GDM1 (cell line): ENCODE measurements around the gene GCSAM.

Source experiments
- DNase-seq: peaks from one replicate; lab custom pipeline; 2025; lab: John Stamatoyannopoulos, UW

The GCSAM gene, protein sequence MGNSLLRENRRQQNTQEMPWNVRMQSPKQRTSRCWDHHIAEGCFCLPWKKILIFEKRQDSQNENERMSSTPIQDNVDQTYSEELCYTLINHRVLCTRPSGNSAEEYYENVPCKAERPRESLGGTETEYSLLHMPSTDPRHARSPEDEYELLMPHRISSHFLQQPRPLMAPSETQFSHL

DNA sequence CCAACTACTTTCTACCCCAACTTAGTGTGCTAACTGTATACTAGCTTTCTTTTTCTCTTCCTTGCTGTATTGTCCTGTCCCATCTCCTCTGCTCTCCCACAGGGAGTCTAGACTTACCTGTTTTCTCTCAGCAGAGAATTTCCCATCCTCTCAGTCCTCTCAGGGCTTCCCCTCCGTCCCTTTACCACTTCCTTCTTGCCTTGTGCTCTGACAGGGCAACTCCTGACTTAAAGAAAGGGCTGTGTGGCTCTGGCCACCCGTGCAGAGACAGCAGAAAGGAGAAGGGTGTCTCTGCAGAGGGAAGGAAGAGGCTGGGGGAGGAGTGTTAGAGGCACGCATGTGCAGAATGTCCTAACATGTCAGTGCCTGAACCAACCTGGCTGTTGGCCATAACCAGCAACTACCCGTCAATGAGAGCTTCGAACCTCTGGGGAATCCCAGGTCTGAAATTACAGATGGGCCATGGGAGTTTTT, at the start of gene GCSAM:
Gene GCSAM, minus strand, starts transcription at position 274 of the 474 bp plus-strand sequence. Its CDS starts 128 bp downstream, at position 146.
- peak; percentile 58 for DNase-seq

GRCh38 chr3:112175646-112176045, 42.6 kb upstream of the GCSAM start:
- no peak for DNase-seq

DNA sequence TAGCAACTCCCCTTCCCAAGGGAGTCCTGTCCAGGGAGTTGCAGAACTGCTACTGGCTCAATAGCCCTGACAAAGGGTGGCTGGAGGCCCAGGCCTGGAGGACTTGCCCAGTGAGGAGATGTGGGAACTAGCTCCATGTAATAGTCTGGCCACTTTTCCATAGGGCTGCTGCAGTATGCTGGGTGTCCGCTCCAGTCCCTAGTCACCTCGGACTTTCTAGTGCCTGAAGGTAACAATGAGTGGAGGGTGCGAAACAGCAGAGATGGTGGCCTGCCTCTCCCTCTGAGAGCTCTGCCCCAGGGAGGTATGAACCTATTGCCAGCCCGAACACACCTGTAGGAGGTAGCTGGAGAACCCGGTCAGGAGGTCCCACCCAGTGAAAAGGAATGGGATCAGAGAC, 42.0 kb upstream of the GCSAM start:
- no peak for DNase-seq

DNA sequence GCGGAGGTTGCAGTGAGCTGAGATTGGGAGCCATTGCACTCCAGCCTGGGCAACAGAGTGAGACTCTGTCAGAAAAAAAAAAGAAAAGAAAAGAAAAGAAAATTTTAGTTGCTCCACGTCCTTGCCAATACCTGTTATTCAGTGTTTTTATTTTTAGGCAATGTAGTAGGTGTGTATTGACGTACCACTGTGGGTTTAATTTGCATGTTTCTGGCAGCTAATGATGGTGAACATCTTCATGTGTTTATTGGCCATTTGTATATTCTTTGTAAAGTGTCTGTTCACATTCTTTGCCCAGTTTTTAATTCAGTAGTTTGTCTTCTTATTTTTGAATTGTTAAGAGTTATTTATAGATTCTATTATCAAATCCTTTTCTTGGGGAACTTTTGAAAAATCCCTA, 38.1 kb upstream of the GCSAM start:
- no peak for DNase-seq

- no peak for DNase-seq
These were observed 37.0 kb upstream of the GCSAM start for GRCh38 chr3:112170046-112170445.

DNA sequence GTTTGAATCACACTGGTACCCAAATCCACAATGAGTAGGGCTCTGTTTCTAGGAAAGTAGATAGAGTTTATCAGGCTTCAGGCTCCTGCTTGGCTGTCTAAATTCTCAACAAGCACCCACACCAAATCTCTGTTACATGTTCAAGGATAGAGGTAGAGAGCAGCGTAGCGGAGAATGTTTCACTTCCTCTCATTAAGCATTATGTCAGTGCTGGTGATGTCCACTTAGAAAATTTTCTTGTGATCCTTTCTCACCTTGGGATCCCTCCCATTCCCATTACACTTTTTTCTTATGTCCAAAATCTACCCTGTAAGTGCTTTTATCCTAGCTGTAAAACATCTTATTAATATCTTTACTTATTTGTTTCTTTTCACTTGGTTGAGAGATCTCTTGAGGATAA, 34.7 kb upstream of the GCSAM start:
- no peak for DNase-seq

- DNase-seq = no peak
These were observed 16.1 kb upstream of the GCSAM start for GRCh38 chr3:112149136-112149535.

- no peak for DNase-seq
These were observed 10.6 kb upstream of the GCSAM start for GRCh38 chr3:112143689-112144088.

DNA sequence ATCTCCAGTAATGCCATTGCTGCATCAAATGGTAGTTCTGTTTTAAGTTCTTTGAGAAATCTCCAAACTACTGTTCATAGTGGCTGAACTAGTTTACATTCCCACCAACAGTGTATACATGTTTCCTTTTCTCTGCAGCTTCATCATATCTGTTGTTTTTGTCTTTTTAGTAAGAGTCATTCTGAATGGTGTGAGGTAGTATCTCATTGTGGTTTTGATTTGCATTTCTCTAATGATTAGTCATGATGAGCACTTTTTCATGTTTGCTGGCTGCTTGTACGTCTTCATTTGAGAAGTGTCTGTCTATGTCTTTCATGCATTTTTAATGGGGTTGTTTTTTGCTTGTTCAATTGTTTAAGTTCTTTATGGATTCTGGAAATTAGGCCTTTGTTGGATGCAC, 10.2 kb upstream of the GCSAM start:
- DNase-seq = no peak

- no peak for DNase-seq
These were observed 8.2 kb upstream of the GCSAM start for GRCh38 chr3:112141293-112141692.

GRCh38 chr3:112140584-112140983, 7.5 kb upstream of the GCSAM start:
- DNase-seq = no peak

DNA sequence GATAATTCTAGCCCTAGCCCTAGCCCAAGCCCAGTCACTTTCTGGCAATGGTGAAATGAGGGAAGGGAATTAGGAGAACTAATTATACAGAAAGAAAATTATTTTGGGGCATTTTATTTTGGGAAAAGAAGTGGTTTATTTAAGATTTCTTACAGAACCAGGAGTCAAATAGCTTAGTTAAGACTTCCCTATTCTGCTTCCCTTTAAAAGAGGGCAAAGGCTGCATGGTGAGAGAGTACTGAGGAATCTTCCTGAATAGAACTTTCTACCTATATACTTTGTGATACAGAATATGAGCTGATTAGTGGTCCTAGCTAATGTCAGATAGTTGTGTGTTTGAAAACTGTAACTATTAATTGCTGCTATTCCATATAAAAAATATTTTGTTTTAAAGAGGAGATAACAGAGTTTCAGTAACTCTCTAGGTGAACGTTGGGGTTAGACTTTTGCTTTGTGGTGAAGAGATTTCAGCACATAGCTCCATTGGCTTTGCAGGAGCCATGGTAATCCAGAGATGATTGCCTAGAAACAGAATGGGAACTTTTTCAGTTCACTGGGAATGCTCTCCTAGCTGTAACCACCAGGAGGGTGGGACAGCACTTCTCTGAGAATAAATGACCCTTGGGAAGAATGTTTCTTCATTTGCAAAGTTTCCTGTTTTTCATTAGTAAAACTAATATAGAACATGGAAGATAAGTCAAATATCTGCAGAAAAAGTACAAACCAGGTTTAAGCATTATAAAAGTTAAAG, 5.3 kb upstream of the GCSAM start:
- no peak for DNase-seq

DNA sequence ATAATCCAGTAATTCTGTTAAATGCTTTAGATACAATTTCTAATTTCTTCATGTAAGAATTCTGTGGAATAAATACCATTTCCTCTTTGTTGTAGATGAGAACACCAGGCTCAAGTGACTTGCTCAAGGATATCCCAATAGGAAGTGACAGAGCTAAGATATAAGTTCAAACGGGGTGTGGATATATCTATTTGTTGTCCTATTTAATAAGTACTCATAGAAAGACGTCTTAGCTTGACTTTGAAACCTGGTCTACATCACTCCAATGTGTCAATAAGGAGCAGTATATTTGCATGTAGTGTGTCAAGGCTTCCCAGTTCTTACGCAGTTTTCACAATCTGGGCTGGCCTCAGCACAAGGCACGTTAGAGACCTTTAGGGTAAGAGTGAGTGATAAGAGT, 4.7 kb upstream of the GCSAM start:
- DNase-seq = no peak

DNA sequence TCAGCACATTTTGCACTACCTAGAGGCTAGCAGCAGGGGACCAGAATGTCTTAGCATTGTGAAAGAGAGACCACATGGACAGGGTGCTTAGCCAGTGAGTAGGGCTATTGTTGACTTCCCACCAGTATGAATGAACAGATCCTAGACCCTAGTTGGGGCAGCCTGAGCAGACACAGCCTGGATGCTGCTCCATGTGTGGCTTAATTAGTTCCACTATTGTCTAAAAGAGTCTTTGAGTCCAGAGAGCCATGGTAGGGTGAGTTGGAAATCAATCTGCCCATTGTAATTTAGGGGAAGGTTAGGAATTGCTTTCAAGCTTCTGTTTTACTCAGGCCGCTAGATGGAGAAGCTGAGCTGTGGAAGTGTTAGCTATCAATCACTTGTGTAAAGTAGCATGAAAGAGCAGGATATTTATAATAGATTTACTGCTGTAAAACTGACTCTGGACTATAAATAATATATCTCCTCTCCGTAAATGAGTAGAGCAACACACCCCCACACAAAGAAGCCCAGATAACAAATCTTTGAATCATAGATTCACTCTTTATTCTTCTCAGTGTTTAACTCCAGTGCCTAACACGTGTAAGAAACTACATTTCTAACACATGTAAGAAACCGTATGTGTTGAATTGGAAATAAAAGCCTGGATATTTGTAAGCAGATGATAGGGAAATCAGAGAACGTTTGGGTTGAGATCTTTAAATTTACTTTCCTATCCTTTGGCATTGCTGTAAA, 4.1 kb upstream of the GCSAM start:
- peak; percentile 32 for DNase-seq

GRCh38 chr3:112136046-112136445, 3.0 kb upstream of the GCSAM start:
- DNase-seq = no peak

DNA sequence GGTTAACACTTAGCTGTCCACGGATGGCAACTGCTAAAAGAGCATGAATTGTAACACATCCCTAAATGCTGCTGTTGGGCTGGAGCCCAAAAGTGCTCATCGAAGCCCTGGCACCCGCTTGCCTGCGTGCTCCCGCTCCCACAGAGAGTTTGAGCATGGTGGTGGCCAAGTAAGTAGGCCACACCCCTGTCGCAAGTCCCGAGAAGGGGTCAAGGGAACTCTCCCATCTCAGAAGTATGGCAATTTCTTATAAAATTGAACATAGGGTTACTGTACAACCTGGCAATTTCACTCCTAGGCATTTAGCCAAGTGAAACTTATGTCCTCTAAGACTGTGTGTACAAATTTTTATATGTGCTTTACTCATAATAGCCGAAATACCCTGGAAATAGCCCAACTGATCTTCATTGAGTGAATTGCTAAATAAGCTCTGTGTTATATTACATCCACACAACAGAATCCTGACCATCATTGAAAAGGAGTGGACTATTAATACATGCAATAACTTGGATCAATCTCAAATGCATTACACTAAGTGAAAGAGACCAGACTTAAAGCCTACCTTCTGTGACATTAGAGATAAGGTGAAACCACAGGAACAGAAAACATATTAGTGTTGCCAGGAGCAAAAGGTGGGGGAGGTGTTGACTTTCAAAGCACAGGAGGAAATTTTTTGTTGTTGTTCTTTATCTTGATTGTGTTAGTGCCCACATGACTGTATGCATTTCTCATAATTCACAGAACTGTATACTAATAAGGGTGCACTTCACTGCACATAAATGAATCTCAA, 1.5 kb upstream of the GCSAM start:
- no peak for DNase-seq

DNA sequence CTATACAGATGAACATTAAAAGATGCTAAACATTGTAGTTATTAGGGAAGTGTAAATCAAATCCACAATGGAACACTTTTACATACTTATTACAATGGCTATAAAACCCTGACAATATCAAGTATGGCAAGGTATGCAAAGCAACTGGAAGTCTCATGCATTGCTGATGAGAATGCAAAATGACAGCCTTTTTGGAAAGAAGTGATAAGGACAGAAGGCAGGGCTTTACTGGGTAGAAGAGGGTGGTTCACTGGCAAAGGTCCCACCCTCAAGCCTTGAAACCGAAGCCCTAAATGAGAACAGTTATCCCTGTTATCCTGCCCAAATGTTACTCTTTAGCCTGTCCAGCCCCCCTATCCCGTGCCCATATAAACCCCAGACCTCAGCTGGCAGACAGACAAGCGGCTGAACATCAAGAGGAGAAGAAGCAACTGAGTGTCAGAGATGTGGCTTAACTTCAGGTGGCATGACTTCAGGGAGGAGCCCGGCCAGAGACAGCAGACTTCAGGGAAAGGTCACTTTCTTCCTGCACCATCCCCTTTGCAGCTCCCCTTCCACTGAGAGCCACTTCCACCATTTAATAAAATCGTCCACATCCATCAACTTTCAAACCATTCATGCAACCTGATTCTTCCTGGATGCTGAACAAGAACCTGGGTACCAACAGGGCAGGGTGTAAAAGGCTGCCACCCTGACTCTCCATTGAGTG, 732 bp upstream of the GCSAM start:
- DNase-seq = no peak

GRCh38 chr3:112132554-112132953, 494 bp downstream of the GCSAM start:
- DNase-seq = no peak

DNA sequence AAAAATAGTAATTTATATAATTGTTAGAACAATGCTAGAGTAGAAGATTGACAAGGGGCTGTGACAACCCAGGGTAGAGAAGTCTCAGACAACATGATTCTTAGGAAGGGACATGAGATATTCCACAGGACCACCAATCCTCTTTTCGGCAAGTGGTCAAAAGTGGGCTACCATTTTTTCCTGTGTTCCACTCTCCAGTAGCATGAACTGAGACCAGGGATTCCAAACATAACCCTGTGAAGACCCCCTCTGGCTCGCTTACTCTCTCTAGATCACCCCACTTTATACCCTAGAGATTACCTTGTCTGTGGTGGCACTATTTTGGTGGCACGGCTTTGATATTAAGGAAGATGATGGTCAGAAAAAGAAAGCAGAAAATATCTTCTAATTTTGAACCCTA, 960 bp downstream of the GCSAM start:
- no peak for DNase-seq

DNA sequence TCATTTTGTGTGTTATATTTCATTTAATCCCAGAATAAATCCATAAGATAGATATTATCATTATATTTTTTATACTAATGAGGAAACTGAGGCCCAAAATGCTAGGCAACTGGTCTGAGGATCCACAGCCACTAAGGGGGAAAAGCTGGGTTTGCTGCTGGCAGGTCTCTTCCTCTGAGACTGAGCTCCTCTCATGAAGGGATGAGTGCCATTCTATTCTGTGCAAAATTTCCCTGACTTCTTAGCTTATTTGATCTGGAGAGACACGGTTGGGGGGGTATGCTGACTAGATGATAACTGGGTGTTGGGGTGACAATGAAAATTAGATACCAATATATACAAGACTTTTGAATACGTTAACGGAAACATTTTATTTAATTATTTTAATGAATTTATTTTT, 1.9 kb downstream of the GCSAM start:
- DNase-seq = no peak

DNA sequence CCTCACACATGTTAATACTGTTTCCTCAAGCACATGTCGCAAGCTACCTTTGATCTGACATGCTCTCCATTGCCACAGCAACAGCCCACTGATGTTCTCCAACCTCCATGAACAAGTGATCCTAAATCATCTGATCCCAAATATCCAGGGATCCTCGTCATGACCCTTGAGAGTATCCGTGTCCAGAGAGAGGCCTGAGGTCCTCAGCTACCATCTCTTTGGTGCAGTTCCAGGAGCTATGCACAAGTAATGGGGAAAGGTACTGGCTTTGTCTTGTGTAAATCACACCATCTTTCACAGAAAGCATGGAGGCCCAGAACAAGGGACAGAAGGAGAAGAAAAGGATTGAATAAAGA, 2.4 kb downstream of the GCSAM start:
- DNase-seq = no peak
